Activated CD8-positive, alpha-beta memory T cell treated with anti-CD3 and anti-CD28 coated beads, Interleukin-2, amount 50 U/mL, for 1 hour (primary cell): Measurements from ENCODE around the gene ERLEC1.
"Not testable (repeated sequence)": the region's sequence is repeated elsewhere in the genome, so short reads cannot be mapped to it uniquely, and the experiment has no call there.

Experiments used
- DNase-seq: peaks from one replicate; pipeline ENCODE4 v3.0.0-alpha.2; 2020; ENCODE audit errors: extremely low read depth

Gene ERLEC1, protein sequence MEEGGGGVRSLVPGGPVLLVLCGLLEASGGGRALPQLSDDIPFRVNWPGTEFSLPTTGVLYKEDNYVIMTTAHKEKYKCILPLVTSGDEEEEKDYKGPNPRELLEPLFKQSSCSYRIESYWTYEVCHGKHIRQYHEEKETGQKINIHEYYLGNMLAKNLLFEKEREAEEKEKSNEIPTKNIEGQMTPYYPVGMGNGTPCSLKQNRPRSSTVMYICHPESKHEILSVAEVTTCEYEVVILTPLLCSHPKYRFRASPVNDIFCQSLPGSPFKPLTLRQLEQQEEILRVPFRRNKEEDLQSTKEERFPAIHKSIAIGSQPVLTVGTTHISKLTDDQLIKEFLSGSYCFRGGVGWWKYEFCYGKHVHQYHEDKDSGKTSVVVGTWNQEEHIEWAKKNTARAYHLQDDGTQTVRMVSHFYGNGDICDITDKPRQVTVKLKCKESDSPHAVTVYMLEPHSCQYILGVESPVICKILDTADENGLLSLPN

DNA sequence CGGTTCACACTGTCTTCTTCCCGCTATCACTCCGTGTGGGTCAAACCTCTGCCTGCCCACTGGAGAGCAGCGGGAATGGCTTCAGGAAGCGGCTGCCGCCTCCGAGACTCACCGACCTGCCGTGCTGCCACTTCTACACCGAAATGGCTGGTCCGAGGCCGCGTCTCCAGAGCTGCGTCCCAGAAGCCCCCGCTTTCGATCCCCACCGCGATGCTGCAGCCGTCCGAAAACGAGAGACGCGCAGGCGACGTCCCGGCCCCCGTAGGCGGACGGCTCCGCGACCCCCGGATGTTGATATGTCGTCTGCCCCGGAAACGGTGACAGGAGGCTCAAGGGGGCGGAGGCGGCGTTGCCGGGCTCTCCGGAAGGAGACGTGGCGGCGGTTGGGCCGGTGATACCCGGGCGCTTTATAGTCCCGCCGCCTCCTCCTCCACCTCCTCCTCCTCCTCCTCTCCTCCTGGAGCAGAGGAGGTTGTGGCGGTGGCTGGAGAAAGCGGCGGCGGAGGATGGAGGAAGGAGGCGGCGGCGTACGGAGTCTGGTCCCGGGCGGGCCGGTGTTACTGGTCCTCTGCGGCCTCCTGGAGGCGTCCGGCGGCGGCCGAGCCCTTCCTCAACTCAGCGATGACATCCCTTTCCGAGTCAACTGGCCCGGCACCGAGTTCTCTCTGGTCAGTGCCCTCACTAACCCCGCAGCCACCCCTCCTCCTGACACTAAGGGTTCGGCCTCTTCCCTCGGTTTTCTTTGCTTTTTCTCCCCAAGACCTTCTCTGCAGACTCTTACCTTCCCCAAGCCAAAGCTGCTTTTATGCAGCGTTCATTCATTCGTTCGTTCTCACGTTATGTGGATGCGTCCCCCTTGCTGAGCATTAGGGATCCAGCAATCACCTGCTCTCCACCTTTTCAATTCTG lies at the start of gene ERLEC1, which contains the start of gene ASB3:
TSS of gene ERLEC1 (plus strand) at position 340 of the 909 bp plus-strand sequence. CDS start at position 507, 167 bp downstream.
TSS of gene ASB3 (minus strand) at position 249 of the 909 bp plus-strand sequence. CDS start 21,381 bp downstream, outside the sequence.
- DNase-seq: peak; percentile 75

DNA sequence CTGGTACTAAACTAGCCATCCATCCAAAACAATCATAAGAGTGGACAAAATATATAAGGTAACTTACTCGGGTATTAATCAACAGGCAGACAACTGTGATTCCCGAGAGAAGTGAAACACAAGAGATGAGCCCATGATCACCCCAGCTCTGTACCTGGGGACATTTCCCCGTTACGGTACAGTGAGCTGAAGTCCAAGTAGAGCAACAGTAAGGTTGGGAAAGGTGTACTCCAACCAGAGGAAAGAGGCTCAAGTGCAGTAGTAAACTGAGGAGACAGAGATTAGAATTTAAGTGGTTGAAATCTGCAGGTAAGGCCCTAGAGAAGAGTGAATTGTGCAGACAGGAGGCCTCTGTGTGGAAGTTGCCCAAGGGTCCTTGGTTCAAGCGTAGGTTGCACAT lies 49.8 kb upstream of the ERLEC1 start:
- no peak for DNase-seq

- no peak for DNase-seq
Observed at GRCh38 chr2:53739032-53739431, 47.8 kb upstream of the ERLEC1 start.

GRCh38 chr2:53740170-53740569 lies 46.7 kb upstream of the ERLEC1 start:
- DNase-seq: no peak

DNA sequence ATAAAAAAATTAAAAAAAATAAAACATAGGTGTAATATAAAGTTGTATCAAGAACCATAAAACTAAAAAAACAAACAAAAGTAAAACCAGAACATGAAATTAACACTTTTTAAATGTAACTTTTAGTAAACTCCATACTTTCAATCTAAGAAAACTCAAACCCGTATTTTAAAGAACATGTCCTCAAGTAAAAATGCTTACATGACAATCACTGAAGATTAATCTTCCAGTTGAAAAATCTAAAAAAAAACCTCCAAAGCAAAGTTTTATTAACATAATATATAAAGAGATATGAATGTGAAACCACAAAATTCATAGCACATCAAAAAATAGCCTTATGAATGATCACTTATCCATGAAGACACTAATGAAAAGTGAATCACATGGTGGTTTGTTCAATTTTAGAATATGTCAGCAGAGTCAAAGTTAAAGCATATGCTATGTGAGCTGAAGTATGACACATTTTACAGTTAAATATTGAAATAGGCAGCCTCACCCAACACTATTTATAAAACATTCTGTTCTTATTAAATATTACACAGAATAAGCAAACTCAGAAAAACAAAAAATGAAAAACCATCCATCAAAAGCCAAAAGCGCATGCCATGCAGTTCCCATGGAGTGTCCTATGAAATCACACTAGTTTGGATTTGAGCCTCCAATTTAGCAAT lies 42.3 kb upstream of the ERLEC1 start:
- DNase-seq: no peak

DNA sequence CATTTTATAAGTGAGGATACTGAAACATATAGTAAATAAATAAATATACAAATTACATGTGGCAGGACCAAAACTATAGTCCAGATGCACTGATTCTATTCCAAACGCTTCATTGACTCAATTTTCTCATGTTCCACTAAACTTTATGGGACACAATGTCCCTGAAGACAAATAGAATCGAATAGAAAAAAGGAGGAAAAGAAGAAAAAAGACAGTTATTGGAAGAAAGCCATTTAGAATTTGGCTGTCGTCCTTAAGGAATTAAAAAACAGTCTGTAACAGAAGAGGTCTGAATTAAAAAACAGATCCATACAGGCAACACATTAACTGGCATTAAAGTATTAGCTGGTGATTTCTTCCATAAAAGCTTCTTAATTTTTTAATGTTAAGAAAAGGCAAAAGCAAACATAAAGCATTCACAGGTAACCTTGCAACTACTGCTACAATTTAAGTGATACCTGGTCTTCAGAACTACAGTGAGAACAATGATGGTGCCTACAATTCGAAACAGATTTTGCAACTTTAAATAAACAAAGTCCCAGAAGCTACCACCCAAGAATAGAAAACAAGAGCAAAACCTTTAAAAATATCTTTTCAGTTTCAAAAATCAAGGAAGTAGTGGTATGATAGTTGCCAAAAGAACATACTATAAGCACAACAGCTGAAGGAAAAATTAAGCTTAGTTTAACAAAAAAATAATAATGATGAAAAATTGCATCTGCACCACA lies 36.6 kb upstream of the ERLEC1 start:
- no peak for DNase-seq

DNA sequence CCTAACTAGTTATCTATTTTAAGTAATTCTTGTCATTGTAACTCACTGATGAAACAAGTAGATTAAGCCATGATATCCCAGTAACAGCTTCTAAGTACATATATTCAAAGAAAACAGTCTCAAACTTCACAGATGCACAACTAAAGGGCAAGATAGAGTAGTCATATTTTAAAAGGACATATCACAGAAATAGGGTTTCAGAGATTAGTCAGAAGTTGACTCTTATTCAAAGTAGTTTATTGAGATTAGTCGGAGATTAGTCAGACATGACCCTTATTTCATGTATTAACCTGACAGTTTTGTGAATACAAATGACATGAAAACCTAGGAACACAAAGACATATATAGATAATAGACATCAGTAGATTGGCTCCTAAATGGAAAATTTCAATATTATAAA lies 35.1 kb upstream of the ERLEC1 start:
- no peak for DNase-seq

DNA sequence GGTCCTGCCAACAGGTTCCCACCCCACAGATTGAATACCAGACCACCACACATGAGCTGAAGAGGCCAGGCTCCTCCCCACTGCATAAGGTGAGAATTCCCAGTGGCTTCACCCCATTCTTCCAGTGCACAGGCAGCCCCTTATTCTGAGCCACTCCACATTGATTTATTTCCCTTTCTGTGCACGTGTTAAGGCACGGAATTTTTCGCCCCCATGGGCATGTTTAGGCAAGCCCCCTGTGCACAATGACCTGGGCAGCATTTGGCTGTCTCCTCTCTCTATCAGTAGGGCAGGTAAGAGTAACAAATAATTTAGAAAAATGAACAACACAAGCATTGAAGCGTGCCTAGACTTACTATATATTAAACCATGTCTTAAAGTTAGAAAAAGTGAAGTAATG lies 34.5 kb upstream of the ERLEC1 start:
- DNase-seq: no peak

DNA sequence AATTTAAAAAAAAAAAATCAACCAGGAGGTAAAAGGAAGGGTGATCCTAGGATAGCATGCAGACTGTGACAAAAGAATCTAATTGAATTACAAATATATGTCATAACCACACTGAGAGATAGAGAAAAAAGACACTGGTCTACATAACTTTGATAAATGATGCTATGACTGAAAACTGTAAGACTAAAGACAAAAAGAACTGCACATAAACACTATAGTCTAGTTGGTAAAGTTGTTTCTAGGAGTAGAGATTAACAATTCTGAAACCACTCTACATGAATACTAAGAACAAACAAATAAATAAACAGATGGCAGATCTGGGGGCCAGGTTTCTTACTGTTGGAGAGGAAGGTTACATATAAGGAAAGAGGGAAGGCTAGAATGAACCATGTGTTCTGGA lies 33.8 kb upstream of the ERLEC1 start:
- DNase-seq: no peak

GRCh38 chr2:53755121-53755520 lies 31.7 kb upstream of the ERLEC1 start:
- no peak for DNase-seq

DNA sequence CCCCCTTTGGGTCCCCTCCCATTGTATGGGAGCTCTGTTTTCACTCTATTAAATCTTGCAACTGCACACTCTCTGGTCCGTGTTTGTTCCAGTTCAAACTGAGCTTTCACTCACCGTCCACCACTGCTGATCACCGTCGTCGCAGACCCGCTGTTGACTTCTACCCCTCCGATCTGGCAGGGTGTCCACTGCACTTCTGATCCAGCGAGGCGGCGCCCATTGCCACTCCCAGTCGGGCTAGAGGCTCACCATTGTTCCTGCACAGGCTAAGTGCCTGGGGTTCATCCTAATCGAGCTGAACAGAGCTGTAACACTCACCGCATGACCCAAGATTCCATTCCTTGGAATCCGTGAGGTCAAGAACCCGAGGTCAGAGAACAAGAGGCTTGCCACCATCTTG lies 30.2 kb upstream of the ERLEC1 start:
- no peak for DNase-seq

DNA sequence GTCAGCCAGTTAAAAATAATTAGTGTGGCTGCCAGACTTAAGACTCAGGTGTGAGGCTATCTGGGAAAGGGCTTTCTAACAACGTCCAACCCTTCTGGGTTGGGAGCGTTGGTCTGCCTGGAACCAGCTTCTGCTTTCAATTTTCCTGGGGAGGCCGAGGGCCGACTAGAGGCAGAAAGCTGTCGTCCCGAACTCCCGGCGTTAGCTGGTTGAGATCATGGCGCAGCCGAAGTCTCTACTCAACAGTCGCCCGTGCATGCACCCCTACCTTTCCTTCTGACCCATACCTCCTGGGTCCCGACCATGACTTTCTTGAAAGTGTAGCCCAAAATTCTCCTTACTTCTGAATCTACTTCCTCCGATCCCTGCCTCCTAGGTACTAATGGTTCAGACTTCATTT lies 29.6 kb upstream of the ERLEC1 start:
- not testable (repeated sequence) for DNase-seq

DNA sequence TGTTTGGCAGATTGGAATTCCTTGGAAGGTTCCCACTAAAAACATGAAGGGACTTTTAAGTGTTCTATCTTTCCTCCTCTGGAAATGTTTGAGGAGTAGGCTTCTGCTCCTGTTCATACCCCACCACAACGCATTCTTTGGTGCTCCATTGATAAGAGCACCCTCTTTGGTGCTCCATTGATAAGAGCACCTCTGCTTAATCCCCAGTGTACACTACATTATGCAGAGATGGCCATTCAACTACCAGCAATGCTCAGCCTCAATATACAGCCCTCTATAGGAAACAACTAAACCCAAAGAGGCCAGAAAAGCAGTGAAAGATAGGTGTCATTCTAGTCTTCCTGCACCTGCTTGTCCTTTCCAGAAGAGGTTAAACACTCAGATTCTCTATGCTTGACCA lies 21.1 kb upstream of the ERLEC1 start:
- no peak for DNase-seq

DNA sequence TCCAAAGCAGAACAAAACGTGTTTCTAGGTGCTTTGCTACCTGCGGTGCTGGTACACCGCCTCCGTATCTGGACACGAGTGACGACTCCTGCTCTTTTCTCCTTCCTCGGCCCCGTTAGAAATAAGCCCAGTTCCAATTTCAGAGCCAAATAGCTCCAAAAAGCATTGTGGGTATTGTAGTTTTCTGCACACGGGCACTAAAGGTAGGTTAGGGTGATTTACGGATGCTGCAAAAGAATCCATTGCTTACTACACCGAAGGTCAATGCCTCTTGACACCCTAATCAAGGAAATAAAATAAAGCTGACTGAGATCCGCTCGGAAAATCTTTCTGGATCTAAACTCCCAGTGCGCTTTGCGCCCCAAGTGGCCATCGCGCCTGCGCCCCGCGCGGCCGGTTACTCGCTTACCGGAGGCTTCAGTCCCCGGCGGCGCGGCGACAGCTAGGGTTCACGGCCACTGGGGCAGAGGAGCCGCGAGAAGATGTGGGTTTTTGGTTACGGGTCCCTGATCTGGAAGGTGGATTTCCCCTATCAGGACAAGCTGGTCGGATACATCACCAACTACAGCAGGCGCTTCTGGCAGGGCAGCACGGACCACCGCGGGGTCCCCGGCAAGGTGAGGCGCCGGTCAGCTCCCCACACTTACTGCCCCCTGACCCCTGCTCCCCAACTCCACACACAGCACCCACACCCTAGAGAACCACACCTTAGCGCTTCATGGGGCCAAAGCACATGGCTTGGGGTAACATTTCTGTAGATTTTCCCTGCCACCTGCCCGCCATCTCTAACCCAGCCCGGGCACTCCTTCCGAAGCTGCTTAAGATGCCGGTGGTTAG lies 19.2 kb upstream of the ERLEC1 start, which contains the start of gene CHAC2:
TSS of gene CHAC2 (plus strand) at position 400 of the 837 bp plus-strand sequence. CDS start at position 483, 83 bp downstream.
- peak; percentile 45 for DNase-seq

GRCh38 chr2:53768242-53768542 lies 18.7 kb upstream of the ERLEC1 start:
- no peak for DNase-seq

- DNase-seq: no peak
Observed at GRCh38 chr2:53769318-53769945, 17.4 kb upstream of the ERLEC1 start.

GRCh38 chr2:53770264-53770663 lies 16.6 kb upstream of the ERLEC1 start:
- DNase-seq: no peak

- DNase-seq: no peak
Observed at GRCh38 chr2:53777134-53777533, 9.7 kb upstream of the ERLEC1 start.

DNA sequence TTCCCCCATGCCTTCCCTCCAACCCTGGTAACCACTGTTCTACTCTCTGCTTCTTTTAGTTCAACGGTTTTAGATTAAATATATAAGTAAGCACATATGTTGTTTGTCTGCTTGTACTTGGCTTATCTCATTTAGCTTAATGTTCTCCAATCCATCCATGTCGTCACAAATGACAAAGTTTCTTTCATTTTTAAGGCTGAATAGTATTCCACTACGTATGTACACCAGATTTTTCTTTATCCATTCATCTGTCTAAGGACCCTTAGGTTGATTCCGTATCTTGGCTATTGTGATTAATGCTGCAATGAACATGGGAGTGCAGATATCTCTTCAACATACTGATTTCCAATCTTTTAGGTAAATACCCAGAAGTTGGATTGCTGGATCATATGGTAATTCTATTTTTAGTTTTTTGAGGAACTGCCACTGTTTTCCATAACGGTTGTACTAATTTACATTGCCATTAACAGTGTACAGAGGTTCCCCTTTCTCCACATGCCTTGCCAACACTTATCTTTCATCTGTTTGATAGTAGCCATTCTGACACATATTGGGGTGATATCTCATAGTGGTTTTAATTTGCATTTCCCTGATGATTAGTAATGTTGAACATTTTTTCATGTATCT lies 8.2 kb upstream of the ERLEC1 start:
- no peak for DNase-seq
